BE2C (cell line): Measurements from ENCODE around the gene TAS2R40. TPM values are rescaled to one million over a fixed set of nuclear protein-coding genes. Genes with fewer than 3 reads are reported as not detected.
"Not testable (repeated sequence)": the region's sequence is repeated elsewhere in the genome, so short reads cannot be mapped to it uniquely, and the experiment has no call there.

Experiments used
- DNase-seq: peaks from one replicate; pipeline ENCODE4 v3.0.0-alpha.2; 2020
- H3K27me3 ChIP-seq: fragments of 250-450 bp; sonication (Bioruptor Pico); 2 replicates; pipeline ENCODE4 v1.5.1; 2020; ENCODE audit warnings: mild to moderate bottlenecking
- H3K36me3 ChIP-seq: fragments of 250-450 bp; sonication (Bioruptor Pico); 2 replicates; pipeline ENCODE4 v1.5.1; 2020; ENCODE audit warnings: mild to moderate bottlenecking
- H3K4me1 ChIP-seq: fragments of 250-450 bp; sonication (Bioruptor Pico); 2 replicates; pipeline ENCODE4 v1.5.1; 2020
- H3K4me3 ChIP-seq: 2 replicates; pipeline ENCODE4 v1.5.1; 2011; ENCODE audit warnings: low read depth, low read length
- H3K9me3 ChIP-seq: fragments of 250-450 bp; sonication (Bioruptor Pico); 2 replicates; pipeline ENCODE4 v1.5.1; 2020
- polyA plus RNA-seq: library from polyadenylated mRNA; unstranded; fragments of >200 nt; gene quantifications from one replicate; pipeline ENCODE4 v1.2.1, GENCODE V29; 2012; ENCODE audit warnings: low read depth, missing spikeins; ENCODE audit not compliant: insufficient read length, insufficient read depth
- TF ChIP-seq, protein P1 (sequence below): IDR thresholded peaks from 2 replicates; pipeline ENCODE4 v1.5.1; 2012; ENCODE audit warnings: mild to moderate bottlenecking, low read depth, low read length

Gene TAS2R40
- polyA plus RNA-seq = not detected

DNA sequence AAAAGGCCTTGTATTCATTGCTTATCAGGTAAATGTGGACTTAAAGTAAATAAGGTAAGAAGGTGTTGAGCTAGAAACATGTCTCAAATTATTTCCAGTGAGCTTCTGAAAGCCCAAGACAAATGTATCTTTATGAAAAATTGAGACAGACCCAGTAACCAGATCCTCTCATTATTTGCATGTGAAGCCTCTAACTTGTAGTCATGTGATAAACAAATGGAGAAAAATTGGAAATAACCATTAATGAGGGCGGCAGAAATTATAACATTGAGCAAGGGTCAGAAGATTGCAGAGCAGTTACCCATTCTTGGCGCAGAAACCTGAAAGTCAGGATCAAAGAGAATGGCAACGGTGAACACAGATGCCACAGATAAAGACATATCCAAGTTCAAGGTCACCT, at the start of gene TAS2R40:
Gene TAS2R40, plus strand, starts transcription at position 301 of the 400 bp plus-strand sequence. Its CDS starts 42 bp downstream, at position 343.
- Histone ChIP-seq H3K4me1 (no peaks in the 10 kb centered on the region), H3K4me3 (no peak within 1 kb of the TSS), H3K9me3 (no peaks in the 10 kb centered on the region), H3K27me3 (peaks cover 13% of the 10 kb centered on the region), H3K36me3 (no peaks in the 10 kb centered on the region)
- DNase-seq = no peak
- TF ChIP-seq, protein P1, sequence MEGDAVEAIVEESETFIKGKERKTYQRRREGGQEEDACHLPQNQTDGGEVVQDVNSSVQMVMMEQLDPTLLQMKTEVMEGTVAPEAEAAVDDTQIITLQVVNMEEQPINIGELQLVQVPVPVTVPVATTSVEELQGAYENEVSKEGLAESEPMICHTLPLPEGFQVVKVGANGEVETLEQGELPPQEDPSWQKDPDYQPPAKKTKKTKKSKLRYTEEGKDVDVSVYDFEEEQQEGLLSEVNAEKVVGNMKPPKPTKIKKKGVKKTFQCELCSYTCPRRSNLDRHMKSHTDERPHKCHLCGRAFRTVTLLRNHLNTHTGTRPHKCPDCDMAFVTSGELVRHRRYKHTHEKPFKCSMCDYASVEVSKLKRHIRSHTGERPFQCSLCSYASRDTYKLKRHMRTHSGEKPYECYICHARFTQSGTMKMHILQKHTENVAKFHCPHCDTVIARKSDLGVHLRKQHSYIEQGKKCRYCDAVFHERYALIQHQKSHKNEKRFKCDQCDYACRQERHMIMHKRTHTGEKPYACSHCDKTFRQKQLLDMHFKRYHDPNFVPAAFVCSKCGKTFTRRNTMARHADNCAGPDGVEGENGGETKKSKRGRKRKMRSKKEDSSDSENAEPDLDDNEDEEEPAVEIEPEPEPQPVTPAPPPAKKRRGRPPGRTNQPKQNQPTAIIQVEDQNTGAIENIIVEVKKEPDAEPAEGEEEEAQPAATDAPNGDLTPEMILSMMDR = no peak

DNA sequence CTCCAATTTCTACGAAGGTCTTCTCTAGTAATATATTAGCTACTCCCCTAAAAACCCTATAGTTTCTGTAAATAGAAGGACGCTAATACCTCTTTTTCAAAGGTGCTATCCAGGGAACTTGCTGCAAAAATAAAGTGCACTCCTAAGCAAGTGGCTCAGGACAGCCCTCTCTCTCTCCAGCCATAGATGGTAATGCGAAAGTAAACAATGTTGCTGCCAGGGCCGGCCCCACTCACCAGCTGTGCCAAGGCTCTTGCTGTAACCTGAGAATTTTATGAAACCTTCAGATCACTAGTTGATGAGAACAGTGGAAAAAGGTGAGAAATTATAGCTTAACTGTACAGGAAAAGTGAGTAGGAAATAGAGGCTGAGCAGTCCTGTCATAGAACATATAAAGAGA, 49.5 kb upstream of the TAS2R40 start:
- Histone ChIP-seq H3K27me3 (no peaks in the 10 kb centered on the region), H3K4me3 (no peak overlapping the region), H3K9me3 (no peaks in the 10 kb centered on the region), H3K4me1 (no peaks in the 10 kb centered on the region), H3K36me3 (no peaks in the 10 kb centered on the region)
- DNase-seq = no peak
- TF ChIP-seq, protein P1 = no peak

DNA sequence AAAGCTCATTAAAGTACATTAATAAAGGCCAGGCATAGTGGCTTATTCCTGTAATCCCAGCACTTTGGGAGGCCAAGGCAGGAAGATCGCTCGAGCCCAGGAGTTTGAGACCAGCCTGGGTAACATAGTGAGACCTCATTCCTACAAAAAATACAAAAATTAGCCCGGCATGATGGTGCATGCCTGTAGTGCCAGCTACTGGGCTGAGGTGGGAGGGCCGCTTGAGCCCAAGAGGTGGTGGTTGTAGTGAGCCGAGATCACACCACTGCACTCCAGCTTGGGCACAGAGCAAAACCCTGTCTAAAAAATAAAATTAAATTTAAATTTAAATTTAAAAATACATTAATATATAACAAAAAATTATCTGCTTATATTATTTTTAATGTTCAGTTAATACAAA, 45.7 kb upstream of the TAS2R40 start:
- no peaks in the 10 kb centered on the region for H3K36me3 ChIP-seq
- TF ChIP-seq, protein P1 = no peak
- no peaks in the 10 kb centered on the region for H3K27me3 ChIP-seq
- no peak for DNase-seq
- H3K4me3 ChIP-seq = no peak overlapping the region
- H3K4me1 ChIP-seq = no peaks in the 10 kb centered on the region
- no peaks in the 10 kb centered on the region for H3K9me3 ChIP-seq

DNA sequence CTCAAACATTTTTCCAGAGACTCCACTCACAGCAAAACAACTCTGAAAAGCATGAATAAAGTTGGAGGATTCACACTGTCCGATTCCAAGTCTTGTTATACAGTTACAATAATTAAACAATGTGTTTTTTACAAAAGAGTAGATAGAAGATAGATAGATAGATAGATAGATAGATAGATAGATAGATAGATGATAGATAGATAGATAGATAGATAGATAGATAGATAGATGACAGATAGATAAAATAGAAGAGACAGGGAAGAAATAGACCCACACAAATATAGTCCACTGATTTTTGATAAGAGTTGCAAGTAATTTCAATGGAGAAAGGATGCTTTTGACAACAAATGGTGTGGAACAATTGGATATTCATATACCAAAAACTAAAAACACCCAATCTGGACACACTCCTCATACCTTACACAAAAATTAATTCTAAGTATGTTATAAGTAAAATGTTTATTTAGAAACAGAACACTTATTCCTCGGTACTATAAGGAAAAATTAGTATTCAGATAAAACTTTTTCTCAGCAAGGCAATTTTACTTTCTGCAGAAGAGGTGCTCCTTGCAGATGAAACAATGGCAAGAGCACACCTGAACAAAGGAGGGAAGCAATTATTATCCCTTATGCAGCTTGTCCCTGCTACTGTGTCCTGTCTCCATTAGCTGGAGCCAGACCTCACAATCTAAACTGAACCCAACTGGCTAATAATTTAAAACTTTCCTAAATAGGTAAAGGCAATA, 44.3 kb upstream of the TAS2R40 start:
- no peak for DNase-seq
- no peak overlapping the region for H3K4me3 ChIP-seq
- TF ChIP-seq, protein P1 = no peak
- no peaks in the 10 kb centered on the region for H3K4me1 ChIP-seq
- H3K9me3 ChIP-seq = no peaks in the 10 kb centered on the region
- no peaks in the 10 kb centered on the region for H3K27me3 ChIP-seq
- no peaks in the 10 kb centered on the region for H3K36me3 ChIP-seq

DNA sequence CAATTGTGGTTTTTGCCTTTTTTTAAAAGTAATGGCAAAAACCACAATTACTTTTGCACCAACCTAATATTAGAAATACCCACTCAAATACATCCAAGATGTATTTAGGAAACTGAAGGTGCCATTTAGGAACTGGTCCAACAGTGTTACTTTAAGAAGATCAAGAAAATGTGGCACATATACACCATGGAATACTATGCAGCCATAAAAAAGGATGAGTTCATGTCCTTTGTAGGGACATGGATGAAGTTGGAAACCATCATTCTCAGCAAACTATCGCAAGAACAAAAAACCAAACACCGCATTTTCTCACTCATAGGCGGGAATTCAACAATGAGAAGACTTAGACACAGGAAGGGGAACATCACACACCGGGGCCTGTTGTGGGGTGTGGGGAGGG, 41.1 kb upstream of the TAS2R40 start:
- H3K27me3 ChIP-seq, DNase-seq, H3K36me3 ChIP-seq, H3K4me3 ChIP-seq, H3K9me3 ChIP-seq, H3K4me1 ChIP-seq: not testable (repeated sequence)

DNA sequence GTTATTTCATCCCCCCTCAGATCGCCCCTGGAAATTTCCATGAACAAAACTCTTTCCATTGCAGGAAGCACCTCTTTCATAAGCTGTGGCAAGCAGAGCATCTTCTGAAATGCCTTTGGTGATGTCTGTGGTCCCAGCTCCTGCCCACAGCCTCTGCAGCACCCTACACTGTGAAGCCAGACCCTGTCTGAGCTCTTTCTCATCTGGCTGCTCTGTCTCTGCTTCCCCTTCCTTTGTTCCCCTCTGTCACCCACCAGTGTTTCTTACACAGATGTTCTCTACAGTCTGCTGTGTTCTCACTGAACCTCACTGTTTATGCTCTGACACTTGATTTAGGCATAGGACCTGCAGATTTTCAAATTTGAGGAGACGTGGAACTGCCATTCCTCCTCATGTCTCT, 40.5 kb upstream of the TAS2R40 start:
- no peaks in the 10 kb centered on the region for H3K27me3 ChIP-seq
- TF ChIP-seq, protein P1 = no peak
- no peak for DNase-seq
- H3K4me1 ChIP-seq = no peaks in the 10 kb centered on the region
- H3K9me3 ChIP-seq = no peaks in the 10 kb centered on the region
- no peaks in the 10 kb centered on the region for H3K36me3 ChIP-seq
- H3K4me3 ChIP-seq = no peak overlapping the region
